HG03457 (cell line): Measurements from ENCODE around the gene BICD2.

Source experiments
- ATAC-seq: cut with Tn5 transposase; IDR thresholded peaks from one replicate; pipeline ENCODE4 v1.9.1; 2021; ENCODE audit warnings: moderate number of reproducible peaks; ENCODE audit not compliant: unreplicated experiment

Gene BICD2

GRCh38 chr9:92749071-92749933 is 15.3 kb downstream of the BICD2 start:
- no peak for ATAC-seq

DNA sequence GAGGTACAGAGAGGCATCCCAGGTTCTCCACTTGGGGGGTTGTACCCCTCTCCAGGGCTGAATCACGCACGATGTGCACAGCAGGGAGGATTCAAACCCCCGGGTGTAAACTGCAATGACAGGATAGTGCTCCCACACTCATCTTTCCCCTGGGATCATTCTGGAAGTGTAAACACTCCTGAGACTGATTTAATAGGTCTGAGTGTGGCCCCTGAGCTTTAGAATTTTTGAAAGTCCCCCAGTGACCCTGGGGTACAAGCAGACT is 16.5 kb downstream of the BICD2 start:
- ATAC-seq: no peak

GRCh38 chr9:92747459-92748232 is 17.0 kb downstream of the BICD2 start:
- ATAC-seq: no peak

DNA sequence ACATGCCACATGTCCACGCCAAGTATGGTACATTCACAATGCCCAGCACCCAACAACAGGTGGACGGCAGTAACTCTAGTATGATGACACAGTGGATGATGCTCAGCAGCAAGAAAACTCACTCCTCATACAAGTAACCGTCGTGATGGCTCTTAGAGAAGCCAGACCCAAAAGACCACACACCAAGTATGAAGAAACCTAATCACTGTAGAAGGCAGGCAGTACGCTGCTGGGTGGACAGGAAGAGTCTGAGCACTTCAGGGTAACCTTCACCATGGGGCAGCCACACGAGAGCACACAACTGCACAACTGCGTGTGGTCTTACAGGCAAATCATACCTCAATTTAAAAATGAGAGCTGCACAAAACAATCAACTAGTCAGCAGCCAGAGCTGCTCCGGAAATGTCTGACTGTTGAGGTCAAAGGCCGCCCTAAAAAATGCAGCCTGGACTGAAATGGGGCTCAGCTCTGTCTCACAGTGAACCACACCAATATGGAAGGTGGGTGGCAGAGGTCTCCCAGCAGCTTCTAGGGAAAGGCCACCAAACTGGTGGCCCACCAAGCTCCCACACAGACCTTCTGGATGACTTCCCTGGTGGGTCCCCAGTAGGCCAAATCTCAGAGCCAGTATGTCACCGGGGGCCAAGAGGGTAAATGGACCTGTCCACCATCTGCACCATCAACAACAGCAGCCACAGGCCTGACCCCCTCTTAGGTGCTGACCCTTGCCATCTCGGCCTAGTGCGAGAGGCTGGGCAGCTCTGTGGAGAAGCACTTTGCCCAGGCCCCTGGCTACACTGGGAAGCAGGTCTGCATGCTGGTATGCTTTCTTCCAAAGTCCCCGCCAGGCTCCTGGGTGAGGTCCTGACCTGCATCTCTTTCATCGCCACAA is 17.8 kb downstream of the BICD2 start:
- ATAC-seq: no peak

DNA sequence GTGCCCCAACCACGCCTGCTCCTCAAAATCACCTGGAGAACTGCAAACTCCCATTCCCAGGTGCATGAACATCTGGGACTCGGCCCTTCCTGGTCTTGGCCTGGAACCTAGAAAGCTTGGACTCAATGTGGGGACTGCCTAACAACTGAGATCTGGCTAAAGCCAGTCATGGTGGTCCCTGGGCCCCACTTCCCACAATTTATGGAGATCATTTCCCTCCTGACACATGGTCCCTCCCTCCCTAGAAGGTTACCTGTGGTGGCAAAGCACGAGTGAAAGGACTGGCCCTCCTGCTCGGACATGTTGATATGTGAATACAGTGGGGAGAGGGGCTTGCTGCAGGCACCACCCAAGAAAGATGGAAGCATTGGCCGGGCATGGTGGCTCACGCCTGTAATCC is 18.8 kb downstream of the BICD2 start:
- no peak for ATAC-seq

GRCh38 chr9:92745331-92745730 is 19.3 kb downstream of the BICD2 start:
- ATAC-seq: no peak

DNA sequence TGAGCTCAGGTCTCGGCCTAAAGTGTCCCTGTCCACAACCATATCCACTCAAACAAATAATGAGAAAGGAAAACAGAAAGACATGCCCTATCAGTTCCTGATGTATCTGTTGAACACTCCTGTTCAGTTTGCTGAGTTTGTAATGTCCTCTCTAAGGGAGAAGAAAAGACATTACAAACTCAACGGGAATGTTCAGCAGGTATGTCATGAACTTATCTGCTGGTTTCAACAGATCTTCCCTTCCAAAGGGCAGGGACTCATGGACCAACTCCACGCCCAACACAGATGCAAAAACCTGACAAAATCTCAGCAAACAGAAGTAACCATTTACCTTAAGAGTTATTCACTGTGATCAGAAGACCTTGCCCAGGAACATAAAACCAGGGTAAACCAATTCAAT is 23.7 kb downstream of the BICD2 start:
- no peak for ATAC-seq

- ATAC-seq: no peak
Observed at GRCh38 chr9:92740446-92740961, 24.1 kb downstream of the BICD2 start.

GRCh38 chr9:92740009-92740408 is 24.6 kb downstream of the BICD2 start:
- ATAC-seq: no peak

- ATAC-seq: no peak
Observed at GRCh38 chr9:92739346-92739970, 25.2 kb downstream of the BICD2 start.

DNA sequence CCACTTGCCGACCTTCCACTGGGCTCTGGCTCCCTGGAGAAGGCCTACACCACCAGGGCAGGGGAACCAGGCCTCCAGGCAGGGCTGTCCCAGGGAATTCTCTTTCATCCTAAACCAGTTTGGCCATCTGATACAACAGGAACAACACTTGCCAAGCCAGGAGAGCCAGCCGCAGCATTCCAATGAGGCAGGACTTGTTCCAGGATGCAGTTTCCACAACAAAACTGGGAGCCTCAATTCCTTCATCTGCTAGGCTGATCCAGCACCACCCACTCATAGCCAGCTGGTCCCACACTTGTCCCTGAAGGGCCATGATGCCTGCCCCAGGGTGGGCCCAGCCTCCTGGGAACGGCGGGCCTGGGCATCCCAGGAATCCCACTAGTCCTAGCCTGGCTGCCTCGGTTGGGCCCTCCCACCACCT is 26.0 kb downstream of the BICD2 start:
- ATAC-seq: no peak

- no peak for ATAC-seq
Observed at GRCh38 chr9:92737611-92738299, 26.9 kb downstream of the BICD2 start.

DNA sequence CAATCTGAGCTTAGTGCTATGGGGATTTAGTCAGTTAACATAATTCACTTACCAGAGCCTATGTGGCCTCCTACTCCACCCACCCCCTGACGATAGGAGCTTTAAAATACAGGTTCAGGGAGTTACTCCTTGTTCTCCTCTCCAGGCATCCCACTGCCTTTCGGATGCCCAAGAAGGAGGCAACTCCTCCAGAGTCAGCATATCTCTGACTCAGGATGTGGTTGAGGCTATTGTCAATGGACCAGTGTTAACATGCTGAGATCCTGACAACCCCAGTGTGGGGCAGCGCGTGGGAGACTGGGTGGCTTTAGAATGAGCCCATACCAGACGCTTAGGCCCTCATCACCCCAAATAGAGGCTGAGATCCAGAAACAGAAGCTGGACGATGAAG is 27.4 kb downstream of the BICD2 start:
- no peak for ATAC-seq

GRCh38 chr9:92736563-92737215 is 27.9 kb downstream of the BICD2 start:
- no peak for ATAC-seq

- ATAC-seq: no peak
Observed at GRCh38 chr9:92735636-92736562, 28.7 kb downstream of the BICD2 start.

DNA sequence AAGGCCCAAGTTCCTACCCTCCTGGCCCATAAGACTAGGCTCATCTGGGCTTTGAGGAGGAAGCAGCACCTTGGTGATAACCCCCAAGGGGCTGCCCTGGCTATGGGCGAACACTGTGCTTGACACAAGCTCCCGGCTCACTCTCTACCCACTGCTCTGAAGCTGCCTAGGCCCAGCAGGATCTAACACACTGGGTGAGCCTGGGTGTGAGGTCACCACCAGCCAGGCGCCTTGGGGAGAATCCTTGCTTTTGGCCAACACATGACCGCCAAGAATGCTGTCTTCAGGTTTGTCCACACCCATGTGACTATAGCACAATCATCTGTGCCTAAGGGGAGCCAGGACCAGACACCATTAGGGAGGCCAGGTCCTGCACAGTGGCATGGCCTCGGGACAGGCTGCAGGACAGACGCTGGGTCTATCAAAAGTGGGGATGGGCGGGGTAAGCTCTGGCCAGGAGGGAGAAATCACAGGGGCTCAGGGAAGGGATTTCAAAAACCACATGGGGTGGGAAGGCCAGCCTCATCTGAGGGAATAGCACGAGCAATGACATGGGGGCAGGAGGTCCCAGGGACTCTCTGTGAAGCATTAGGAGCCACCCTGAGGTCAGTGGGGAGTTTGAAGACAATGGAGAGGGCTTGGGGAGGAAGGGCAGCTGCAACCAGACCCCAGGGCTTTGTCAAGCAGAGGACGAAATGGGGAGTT is 29.6 kb downstream of the BICD2 start:
- ATAC-seq: no peak

DNA sequence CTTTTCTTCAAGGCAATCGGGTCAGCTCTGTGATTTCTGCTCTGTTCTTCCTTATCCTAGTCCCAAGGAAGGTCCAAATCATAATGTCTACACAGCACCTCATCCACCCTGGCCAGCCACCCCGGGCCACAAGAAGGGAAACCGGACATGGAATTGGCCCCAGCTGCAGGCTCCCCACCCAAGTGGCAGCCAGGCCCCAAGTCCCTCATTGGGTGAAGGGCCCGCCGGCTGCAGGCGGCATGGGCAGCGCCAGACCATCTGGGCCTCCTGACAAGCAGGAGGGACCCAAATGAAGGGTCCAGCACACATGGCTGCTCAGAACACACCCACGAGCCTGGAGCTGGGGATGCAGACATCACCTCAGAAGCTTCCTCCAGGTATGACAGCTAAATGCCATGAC is 33.7 kb downstream of the BICD2 start:
- no peak for ATAC-seq

GRCh38 chr9:92729735-92730155 is 34.9 kb downstream of the BICD2 start:
- no peak for ATAC-seq
